Panc1 (cell line): Measurements from ENCODE around the gene GPR31.

ENCODE experiments used
- POLR2AphosphoS5 ChIP-seq: IDR thresholded peaks from 2 replicates; pipeline ENCODE4 v1.6.1; 2012; ENCODE audit warnings: mild to moderate bottlenecking, low read depth, low read length, moderate library complexity
- SIN3A ChIP-seq: IDR thresholded peaks from 2 replicates; pipeline ENCODE4 v1.6.1; 2012; ENCODE audit warnings: low read depth, mild to moderate bottlenecking, low read length, moderate library complexity, borderline replicate concordance; ENCODE audit not compliant: insufficient read depth
- TCF7L2 ChIP-seq: IDR thresholded peaks from 2 replicates; pipeline ENCODE4 v1.6.1; 2011; ENCODE audit warnings: mild to moderate bottlenecking, low read depth, low read length, inconsistent platforms
- TF ChIP-seq, protein P1 (sequence below): fragments of 450-650 bp; IDR thresholded peaks from 2 replicates; pipeline ENCODE4 v1.5.1; 2017; ENCODE audit warnings: mild to moderate bottlenecking
- TF ChIP-seq, protein P2 (sequence below), 2 experiments: IDR thresholded peaks; 2 replicates each; pipeline ENCODE4 v1.6.1; 2011 to 2012; ENCODE audit warnings: low read depth in 2 of 2, control low read depth in 1 of 2, low read length in 1 of 2, mild to moderate bottlenecking in 1 of 2, moderate library complexity in 1 of 2; ENCODE audit not compliant: insufficient read depth in 1 of 2

DNA sequence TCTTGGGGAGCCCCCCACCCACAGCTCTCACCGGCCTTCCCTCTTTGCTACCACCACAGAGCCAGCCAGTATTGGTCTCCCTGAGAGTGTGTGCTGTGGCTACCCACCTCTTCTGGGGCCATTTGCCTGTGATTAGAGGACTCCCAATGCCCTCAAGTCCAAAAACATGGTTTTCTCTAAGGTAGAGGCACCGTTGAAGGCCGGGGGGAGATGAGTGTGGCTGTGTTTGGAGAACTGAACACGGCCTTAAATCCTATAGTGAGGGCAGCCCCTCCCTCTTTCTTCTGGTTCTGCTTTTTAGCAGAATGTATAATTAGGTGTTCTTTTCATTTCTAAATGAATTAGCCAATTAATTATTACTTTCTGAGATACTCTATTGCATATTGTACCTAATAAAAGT is 32.4 kb downstream of the GPR31 start:
- no peak for TF ChIP-seq TCF7L2
- TF ChIP-seq, protein P1, sequence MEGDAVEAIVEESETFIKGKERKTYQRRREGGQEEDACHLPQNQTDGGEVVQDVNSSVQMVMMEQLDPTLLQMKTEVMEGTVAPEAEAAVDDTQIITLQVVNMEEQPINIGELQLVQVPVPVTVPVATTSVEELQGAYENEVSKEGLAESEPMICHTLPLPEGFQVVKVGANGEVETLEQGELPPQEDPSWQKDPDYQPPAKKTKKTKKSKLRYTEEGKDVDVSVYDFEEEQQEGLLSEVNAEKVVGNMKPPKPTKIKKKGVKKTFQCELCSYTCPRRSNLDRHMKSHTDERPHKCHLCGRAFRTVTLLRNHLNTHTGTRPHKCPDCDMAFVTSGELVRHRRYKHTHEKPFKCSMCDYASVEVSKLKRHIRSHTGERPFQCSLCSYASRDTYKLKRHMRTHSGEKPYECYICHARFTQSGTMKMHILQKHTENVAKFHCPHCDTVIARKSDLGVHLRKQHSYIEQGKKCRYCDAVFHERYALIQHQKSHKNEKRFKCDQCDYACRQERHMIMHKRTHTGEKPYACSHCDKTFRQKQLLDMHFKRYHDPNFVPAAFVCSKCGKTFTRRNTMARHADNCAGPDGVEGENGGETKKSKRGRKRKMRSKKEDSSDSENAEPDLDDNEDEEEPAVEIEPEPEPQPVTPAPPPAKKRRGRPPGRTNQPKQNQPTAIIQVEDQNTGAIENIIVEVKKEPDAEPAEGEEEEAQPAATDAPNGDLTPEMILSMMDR: no peak
- TF ChIP-seq POLR2AphosphoS5: no peak
- TF ChIP-seq SIN3A: no peak
- TF ChIP-seq, protein P2, sequence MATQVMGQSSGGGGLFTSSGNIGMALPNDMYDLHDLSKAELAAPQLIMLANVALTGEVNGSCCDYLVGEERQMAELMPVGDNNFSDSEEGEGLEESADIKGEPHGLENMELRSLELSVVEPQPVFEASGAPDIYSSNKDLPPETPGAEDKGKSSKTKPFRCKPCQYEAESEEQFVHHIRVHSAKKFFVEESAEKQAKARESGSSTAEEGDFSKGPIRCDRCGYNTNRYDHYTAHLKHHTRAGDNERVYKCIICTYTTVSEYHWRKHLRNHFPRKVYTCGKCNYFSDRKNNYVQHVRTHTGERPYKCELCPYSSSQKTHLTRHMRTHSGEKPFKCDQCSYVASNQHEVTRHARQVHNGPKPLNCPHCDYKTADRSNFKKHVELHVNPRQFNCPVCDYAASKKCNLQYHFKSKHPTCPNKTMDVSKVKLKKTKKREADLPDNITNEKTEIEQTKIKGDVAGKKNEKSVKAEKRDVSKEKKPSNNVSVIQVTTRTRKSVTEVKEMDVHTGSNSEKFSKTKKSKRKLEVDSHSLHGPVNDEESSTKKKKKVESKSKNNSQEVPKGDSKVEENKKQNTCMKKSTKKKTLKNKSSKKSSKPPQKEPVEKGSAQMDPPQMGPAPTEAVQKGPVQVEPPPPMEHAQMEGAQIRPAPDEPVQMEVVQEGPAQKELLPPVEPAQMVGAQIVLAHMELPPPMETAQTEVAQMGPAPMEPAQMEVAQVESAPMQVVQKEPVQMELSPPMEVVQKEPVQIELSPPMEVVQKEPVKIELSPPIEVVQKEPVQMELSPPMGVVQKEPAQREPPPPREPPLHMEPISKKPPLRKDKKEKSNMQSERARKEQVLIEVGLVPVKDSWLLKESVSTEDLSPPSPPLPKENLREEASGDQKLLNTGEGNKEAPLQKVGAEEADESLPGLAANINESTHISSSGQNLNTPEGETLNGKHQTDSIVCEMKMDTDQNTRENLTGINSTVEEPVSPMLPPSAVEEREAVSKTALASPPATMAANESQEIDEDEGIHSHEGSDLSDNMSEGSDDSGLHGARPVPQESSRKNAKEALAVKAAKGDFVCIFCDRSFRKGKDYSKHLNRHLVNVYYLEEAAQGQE (IDR thresholded peaks at IDR 0.05; ENCODE audit: insufficient read depth in 1 of 2, low read depth in 2 of 2, low read length in 1 of 2): no peak
